Stimulated activated CD8-positive, alpha-beta memory T cell treated with anti-CD3 and anti-CD28 coated beads, Interleukin-7, amount 100 ng/mL, for 1 hour (primary cell): Measurements from ENCODE around the gene ADAM19.

Experiments
- DNase-seq, 2 donors: peaks; one replicate each; pipeline ENCODE4 v3.0.0-alpha.2; 2020; ENCODE audit warnings: low read depth in 2 of 2

Gene ADAM19

GRCh38 chr5:157563373-157563928 lies 12.1 kb downstream of the ADAM19 start:
- no peak for DNase-seq

- no peak for DNase-seq
Measured at GRCh38 chr5:157562111-157562581, 13.4 kb downstream of the ADAM19 start.

- DNase-seq = no peak
Measured at GRCh38 chr5:157561110-157561509, 14.5 kb downstream of the ADAM19 start.

- DNase-seq = no peak
Measured at GRCh38 chr5:157559301-157559700, 16.3 kb downstream of the ADAM19 start.

GRCh38 chr5:157558681-157559080 lies 16.9 kb downstream of the ADAM19 start:
- DNase-seq = no peak

GRCh38 chr5:157558041-157558595 lies 17.5 kb downstream of the ADAM19 start:
- DNase-seq = no peak

GRCh38 chr5:157556615-157557418 lies 18.8 kb downstream of the ADAM19 start:
- no peak for DNase-seq

GRCh38 chr5:157555037-157555640 lies 20.4 kb downstream of the ADAM19 start:
- DNase-seq = no peak

- DNase-seq = no peak
Measured at GRCh38 chr5:157554179-157555036, 21.2 kb downstream of the ADAM19 start.

GRCh38 chr5:157552650-157553049 lies 22.9 kb downstream of the ADAM19 start:
- no peak for DNase-seq

GRCh38 chr5:157550663-157551062 lies 24.9 kb downstream of the ADAM19 start:
- no peak for DNase-seq

GRCh38 chr5:157549954-157550549 lies 25.5 kb downstream of the ADAM19 start:
- no peak for DNase-seq

- no peak for DNase-seq
Measured at GRCh38 chr5:157549283-157549629, 26.3 kb downstream of the ADAM19 start.

GRCh38 chr5:157548513-157549282 lies 26.9 kb downstream of the ADAM19 start:
- DNase-seq = no peak

GRCh38 chr5:157547941-157548512 lies 27.5 kb downstream of the ADAM19 start:
- no peak for DNase-seq

GRCh38 chr5:157546456-157547100 lies 29.0 kb downstream of the ADAM19 start:
- DNase-seq = no peak

- DNase-seq = no peak
Measured at GRCh38 chr5:157545610-157546310, 29.8 kb downstream of the ADAM19 start.

GRCh38 chr5:157544623-157544989 lies 31.0 kb downstream of the ADAM19 start:
- no peak for DNase-seq
